HG03103 (cell line): ENCODE measurements around the gene ZBED4.
"Not testable (repeated sequence)": the region's sequence is repeated elsewhere in the genome, so short reads cannot be mapped to it uniquely, and the experiment has no call there.

Experiments
- ATAC-seq: cut with Tn5 transposase; IDR thresholded peaks from one replicate; pipeline ENCODE4 v1.9.1; 2021; ENCODE audit warnings: low read depth; ENCODE audit not compliant: unreplicated experiment

ZBED4 gene

DNA sequence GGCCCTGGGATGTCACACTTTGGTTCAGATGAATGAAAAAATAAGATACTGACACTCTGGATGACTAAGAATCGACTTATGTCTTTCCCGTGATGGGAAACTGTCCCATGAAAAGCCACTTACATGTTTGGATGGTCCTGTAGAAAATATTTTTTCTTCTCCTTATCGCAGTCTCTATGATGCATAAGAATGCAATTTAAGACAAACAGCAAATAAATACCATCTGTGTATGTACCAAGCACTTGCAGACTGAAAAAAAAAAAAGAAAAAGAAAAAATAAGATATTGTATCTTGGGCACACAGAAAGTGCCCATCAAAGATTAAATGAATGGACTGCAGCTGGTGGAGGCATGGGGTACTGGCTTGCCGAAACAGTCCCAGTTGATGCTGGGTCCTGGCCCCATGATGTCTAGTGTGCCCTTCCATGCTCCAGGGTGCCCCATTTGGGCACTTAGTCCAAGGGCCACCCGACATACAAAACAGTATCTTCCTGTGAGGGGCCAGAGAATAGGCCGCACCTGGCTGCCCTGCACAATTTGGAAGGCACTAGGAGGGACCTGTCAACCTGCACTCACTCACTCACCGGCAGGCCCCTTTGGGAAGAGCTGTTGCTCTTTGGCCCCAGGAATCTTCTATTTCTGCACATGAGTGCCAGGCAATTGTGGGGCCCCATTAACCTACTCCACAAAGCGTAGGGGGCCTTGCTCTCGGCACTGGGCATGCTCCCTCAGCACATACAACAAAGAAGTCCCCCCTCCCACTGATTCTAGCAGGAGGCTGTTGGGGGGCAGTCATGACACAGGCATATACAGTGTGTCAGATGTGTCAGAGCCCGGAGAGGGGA is 2.5 kb upstream of the ZBED4 start:
- no peak for ATAC-seq

DNA sequence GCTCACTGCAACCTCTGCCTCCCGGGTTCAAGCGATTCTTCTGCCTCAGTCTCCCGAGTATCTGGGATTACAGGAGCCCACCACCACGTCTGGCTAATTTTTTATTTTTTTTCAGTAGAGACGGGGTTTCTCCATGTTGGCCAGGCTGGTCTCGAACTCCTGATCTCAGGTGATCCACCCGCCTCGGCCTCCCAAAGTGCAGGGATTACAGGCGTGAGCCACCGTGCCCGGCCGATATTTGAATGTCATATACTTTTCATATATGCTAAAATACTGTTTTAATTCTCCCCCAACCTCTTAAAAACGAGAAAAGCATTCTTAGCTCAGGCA is 1.1 kb upstream of the ZBED4 start:
- not testable (repeated sequence) for ATAC-seq

GRCh38 chr22:49853981-49854831 is 562 bp downstream of the ZBED4 start:
- no peak for ATAC-seq

- no peak for ATAC-seq
Measured at GRCh38 chr22:49855251-49855911, 1.7 kb downstream of the ZBED4 start.

DNA sequence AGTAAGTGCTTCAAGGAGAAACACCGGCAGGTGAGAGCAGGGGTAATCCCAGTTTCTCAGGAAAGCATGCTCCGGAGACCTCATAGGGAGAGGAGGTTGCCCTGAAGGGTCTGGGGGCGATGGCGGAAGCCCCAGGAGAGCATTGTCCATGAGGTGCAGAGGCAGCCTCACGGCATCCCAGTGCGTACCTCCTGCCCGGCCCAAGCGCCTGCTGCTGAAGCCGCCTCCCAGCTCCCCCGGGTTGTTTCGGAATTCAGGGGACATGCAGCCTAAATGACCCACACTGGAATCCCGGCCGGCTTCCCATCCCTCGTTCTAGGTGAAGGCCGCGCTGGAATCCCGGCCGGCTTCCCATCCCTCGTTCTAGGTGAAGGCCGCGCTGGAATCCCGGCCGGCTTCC is 2.7 kb downstream of the ZBED4 start:
- no peak for ATAC-seq

DNA sequence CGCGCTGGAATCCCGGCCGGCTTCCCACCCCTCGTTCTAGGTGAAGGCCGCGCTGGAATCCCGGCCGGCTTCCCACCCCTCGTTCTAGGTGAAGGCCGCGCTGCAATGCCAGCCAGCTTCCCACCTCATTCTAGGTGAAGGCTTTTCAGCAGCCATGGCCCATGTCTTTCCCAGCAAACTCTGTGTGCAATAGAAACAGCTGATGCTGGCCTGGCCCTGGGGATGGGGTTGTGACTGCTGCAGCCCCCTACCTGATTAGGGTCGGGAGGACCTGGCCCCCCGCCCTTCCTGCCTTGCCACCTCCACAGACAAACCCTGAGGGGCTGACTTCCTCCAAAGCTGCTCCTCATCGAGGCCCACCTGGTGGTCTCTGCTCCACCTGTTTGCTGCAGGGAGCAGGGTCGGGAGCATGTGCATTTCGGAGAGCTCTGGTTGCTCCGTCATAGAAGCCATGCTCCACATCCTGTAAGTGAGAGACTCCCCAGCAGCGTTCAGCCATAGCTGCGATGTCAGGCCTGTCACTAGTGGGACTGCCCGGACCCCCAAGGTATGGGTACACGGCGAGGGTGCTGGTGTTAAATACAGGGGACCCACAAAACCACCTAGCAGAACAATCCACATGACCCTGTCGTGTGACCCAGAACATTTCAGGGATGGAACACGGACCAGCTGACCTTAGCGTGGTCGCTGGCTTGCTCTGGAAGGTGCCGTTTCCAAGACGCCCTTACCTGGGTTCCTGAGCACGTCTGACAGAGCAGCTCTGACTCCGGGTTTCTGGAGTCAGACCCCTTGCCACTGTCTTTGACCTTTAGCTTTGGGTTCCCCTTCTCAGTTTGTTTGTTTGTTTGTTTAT is 3.3 kb downstream of the ZBED4 start:
- no peak for ATAC-seq

DNA sequence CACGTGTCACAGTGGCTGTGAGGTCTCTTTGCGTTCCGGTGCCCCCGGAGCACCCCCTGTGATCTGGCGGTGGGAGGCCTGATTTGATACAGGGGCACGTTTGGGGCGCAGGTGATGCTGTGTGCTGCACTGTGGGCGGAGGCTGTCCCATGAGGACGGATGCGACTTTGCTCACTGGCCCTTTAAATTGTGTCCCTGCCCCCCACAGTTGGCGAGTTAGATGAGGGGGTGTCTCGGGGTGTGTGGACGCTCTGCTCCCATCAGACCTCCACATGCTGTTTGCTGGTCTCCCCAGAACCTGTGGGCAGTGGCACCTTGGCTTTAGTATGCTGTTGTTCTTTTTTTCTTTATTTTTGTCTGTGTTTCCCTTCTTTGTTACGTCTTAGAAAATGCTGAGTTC is 5.2 kb downstream of the ZBED4 start:
- no peak for ATAC-seq

DNA sequence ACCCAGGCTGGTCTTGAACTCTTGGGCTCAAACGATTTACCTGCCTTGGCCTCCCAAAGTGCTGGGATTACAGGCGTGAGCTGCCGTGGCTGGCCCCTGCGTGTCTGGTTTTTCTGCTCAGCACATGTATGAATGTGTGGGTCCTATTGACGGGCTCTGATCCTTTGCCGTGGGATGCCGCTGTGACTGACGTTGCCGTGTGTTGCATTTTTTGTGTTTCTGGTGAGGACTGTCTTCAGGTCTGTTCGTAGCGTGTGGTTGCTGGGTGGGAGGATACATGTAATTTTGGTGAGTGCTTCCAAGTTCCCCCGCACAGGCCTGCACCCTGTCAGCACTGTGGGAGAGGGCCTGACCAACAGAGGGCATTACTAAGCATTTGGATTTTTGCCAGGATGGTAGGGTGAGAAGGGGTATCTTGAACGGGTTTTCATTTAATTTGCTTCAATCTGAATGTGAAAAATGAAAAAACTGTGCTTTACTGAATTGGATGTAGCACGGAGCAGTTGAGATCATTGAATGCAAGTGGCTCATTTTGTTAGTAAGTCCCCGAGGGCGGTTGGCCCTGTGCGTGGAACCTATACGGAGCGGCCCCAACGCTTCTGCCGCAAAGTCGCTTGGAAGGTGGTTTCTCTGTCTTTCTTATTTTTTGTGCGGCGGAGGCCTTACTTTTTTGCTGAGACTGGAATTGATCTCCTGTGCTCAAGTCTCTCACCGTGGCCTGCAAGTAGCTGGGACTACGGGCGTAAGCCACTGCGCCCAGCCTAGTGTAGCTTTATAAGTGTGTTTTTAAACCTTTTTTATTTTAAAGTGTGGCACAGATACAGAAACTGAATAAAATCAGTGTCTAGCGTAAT is 8.2 kb downstream of the ZBED4 start:
- no peak for ATAC-seq

GRCh38 chr22:49862496-49862776 is 8.8 kb downstream of the ZBED4 start:
- no peak for ATAC-seq

- ATAC-seq, result no peak
Measured at GRCh38 chr22:49863931-49864330, 10.3 kb downstream of the ZBED4 start.

DNA sequence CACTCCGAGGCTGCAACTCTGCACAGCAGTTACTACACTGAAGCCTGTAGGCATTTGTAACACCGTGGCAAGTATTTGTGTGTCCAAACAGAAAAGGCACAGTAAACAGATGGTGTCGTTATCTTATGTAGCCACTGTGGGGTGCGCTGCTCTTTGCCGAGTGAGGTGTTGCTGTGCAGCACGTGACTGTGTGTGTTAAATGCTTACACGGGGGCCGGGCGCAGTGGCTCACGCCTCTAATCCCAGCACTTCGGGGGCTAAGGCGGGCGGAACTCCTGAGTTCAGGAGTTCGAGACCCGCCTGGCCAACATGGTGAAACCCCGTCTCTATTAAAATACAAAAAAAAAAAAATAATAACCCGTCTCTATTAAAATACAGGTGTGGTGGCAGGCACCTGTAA is 11.5 kb downstream of the ZBED4 start:
- ATAC-seq, result no peak

DNA sequence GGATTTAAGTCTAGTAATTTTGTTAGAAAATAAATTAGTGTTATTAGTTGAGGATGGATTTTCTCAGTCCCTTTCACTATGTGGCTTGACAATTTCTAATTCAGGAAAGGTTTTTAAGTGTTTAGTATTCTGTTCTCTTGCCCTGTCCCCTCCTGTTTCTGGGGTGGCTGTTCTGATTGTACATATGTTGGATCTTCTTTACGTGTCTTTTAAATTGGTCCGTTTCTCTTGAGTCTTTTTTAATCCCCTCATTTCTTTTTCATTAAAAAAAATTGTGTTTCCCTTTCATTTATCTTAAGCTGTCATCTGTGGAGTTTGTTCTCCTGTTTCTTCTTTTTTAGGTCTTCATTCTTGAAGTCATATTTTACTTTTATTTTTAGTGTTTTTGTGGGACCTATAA is 12.5 kb downstream of the ZBED4 start:
- no peak for ATAC-seq

GRCh38 chr22:49866646-49867045 is 13.0 kb downstream of the ZBED4 start:
- no peak for ATAC-seq

DNA sequence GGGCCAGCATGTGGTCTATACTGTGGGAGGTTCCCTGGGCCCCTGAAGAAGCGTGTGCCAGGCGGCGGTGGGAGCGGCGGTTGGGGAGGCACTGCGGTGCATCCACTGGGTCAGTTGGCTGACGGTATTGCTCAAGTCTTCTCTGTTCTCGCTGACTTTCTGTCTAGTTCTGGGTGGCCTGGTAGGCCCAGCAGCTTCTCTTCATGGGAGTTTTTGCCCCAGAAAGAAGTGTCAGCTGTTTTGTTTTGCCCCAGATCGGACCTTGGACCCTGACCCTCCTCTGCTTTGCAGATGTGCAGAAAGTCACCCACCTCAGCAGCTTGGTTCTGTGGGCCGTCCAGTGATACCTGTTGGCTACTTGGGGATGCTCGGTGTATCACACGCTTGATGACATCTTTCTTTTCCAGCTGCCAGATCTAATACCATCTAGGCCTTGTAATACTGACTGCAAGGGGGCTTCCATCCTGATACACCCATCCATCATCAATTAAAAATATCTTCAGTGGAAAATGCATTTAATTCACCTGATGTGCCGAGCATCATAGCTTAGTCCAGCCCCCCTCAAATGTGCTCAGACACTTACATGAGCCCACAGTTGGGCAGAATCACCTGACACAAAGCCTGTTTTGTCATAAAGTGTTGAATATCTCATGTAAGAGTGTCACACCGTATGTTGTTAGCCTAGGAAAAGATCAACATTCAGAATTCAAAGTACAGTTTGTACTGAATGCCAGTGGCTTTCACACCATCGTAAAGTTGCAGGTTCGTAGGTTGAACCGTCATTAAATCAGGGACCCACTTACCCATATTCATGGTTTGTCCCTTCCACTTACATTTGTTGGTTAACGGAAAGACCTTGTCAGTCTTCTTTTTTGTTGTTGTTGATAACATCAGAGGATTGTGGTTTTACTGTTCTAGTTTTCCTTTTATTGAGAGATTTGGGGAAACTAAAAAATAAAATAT is 13.9 kb downstream of the ZBED4 start:
- no peak for ATAC-seq

DNA sequence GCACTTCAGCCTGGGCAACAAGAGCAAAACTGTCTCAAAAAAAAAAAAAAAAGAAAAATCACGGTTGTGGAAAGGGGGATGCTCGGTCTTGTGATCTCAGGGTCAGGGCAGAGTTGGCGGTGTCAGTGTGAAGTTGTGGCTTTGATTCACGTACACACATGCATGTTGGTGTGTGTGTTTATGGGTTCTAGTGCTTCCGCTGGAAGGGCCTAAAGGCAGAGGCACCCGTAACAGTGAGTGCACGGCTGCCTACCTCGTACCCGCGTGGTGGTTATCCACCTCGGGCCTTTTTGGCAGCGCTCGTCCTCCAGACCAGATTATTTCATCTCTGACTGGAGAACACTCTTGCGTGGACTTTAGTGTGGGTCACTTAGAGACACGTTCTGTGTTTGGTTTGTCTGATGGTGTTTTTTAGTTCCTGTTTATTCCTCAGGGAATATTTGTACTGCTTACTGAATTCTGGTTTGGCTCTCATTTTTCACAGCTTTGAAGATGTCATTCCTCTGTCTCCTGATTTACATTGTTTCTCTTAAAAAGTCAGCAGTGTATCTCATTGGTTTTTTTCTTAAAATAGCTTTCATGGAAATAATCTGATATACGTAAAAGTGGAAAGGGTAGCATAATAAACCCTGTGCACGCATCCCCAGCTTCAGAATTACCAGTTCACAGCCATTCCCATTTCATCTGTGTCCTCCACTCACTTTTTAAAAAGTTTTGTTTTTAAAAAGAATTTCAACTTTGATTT is 15.6 kb downstream of the ZBED4 start:
- ATAC-seq, result no peak

- no peak for ATAC-seq
Measured at GRCh38 chr22:49869845-49870712, 16.4 kb downstream of the ZBED4 start.

DNA sequence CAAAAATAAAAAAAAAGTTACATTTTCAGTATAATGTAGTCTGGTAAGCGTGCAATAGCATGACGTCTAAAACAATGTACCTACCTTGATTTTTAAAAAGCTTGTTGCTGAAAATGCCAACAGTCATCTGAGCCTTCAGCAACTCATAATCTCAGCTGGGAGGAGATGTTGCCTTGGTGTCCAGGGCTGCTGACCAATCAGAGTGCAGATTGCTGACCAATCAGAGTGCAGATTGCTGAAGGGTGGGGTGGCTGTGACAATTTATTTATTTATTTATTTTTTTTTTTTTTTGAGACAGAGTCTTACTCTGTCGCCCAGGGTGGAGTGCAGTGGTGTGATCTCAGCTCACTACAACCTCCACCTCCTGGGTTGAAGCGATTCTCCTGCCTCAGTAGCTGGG is 17.8 kb downstream of the ZBED4 start:
- no peak for ATAC-seq
